Gastrocnemius medialis (tissue), 4 donors: ENCODE measurements around the gene ITGB3. TPM values are rescaled to one million over a fixed set of nuclear protein-coding genes. Genes with fewer than 3 reads are reported as not detected.

Source experiments
- ATAC-seq, 2 donors: fragments of 150-250 bp; one replicate each; pipeline ENCODE4 v1.9.1; 2016
- DNase-seq, 2 donors: peaks; one replicate each; pipeline ENCODE4 v3.0.0-alpha.2; 2019
- H3K27ac ChIP-seq, 4 donors: fragments of 200-600 bp; sonication (generic); 1 replicate in 1 of 4; 2 replicates in 3 of 4; pipeline ENCODE4 v1.5.1; 2016 to 2018; ENCODE audit warnings: mild to moderate bottlenecking in 2 of 4, moderate library complexity in 1 of 4
- H3K27me3 ChIP-seq, 3 donors: fragments of 200-600 bp; sonication (generic) in 2 of 3; 1 replicate in 1 of 3; 2 replicates in 2 of 3; pipeline versions ENCODE4 v1.5.1 to v1.6.0; 2016 to 2019; ENCODE audit warnings: mild to moderate bottlenecking in 1 of 3, moderate library complexity in 1 of 3
- H3K36me3 ChIP-seq, 2 donors: fragments of 200-600 bp; sonication (generic) in 1 of 2; one replicate each; pipeline ENCODE4 v1.5.1; 2017 to 2018
- H3K4me1 ChIP-seq, 2 donors: fragments of 200-600 bp; sonication (generic) in 1 of 2; one replicate each; pipeline ENCODE4 v1.5.1; 2016 to 2017; ENCODE audit warnings: mild to moderate bottlenecking in 2 of 2
- H3K4me3 ChIP-seq, 4 donors: fragments of 200-600 bp; sonication (generic) in 3 of 4; 1 replicate in 1 of 4; 2 replicates in 3 of 4; pipeline ENCODE4 v1.5.1; 2016 to 2019; ENCODE audit warnings: mild to moderate bottlenecking in 2 of 4
- H3K9me3 ChIP-seq, 3 donors: fragments of 200-600 bp; sonication (generic) in 2 of 3; 1 replicate in 1 of 3; 2 replicates in 2 of 3; pipeline ENCODE4 v1.5.1; 2016 to 2019
- CTCF ChIP-seq, 5 experiments: fragments of 450-650 bp in 3 of 5; fragments of 200-600 bp in 2 of 5; sonication (generic) in 2 of 5; IDR thresholded peaks in 4 of 5; conservative IDR thresholded peaks in 1 of 5; 1 replicate in 4 of 5; 2 replicates in 1 of 5; pipeline ENCODE4 v1.5.1; 2016 to 2019; ENCODE audit warnings: antibody characterized with exemption in 5 of 5, mild to moderate bottlenecking in 3 of 5, moderate library complexity in 3 of 5
- POLR2A ChIP-seq, 2 donors: fragments of 450-650 bp; IDR thresholded peaks; one replicate each; pipeline ENCODE4 v1.6.1; 2017; ENCODE audit warnings: antibody characterized with exemption in 2 of 2, mild to moderate bottlenecking in 2 of 2, moderate library complexity in 2 of 2
- in situ Hi-C, 4 donors: fragments of 200-750 bp; cut with MboI; loops; one replicate each; pipeline versions ENCODE4 v1.15.0 to v1.8.0; 2017; ENCODE audit warnings: low sequenced_read_pairs in 4 of 4
- intact Hi-C: fragments of 100-400 bp; cut with DNase I; formaldehyde crosslinking; loops from one replicate; pipeline ENCODE4 v1.15.1; 2023; ENCODE audit warnings: low total_unique reads
- total RNA-seq, 4 donors: library from RNA; depleted of rRNA; stranded (reverse); fragments of >200 nt; gene quantifications; one replicate each; pipeline versions ENCODE4 v1.1.0 to v1.2.3, GENCODE V29; 2016

ITGB3 gene
- total RNA-seq, 4 donors from 2014 or later = 0.92 to 6.2 (median 1.9) TPM; not detected in 1

GRCh38 chr17:47246120-47246519 lies 7.5 kb upstream of the ITGB3 start:
- ATAC-seq = peak in 1 of 2 donors; percentile 56
- in situ Hi-C loops = no loop called here
- no peak overlapping the region for H3K27ac ChIP-seq

DNA sequence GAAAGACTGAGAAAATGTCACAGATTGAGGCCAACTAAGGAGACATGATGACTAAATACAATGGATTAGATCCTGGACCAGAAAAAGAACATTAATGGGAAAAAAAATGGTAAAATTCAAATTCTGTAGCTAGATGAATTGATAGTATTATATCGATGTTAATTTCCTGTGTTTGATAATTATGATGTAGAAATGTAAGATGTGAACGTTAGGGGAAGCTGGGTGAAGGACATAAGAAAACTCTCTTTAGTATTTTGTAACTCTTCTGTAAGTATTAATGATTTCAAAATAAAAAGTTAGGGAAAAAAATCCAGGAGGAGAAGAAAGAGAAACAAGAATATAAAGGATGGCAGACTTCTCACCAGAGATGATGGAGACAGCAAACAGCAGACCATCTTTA lies 2.8 kb upstream of the ITGB3 start:
- Histone ChIP-seq H3K4me3 (no peak overlapping the region), H3K27ac (no peak overlapping the region), H3K36me3 (no peaks in the 10 kb centered on the region), H3K9me3 (no peaks in the 10 kb centered on the region), H3K4me1 (peaks cover 3 to 6% of the 10 kb centered on the region in 2 donors), H3K27me3 (peaks cover 9 to 17% (median 17%) of the 10 kb centered on the region in 3 donors)
- no peak for DNase-seq
- ATAC-seq = no peak
- in situ Hi-C loops (no loop called here), intact Hi-C loops (loop anchor here (5.0 kb wide), 1 partner anchor 66 kb away; no protein-coding TSS in a partner anchor)
- no peak for TF ChIP-seq CTCF (IDR thresholded peaks at IDR 0.05 in 4 of 5, conservative IDR thresholded peaks at IDR 0.05 in 1 of 5)
- TF ChIP-seq POLR2A (IDR thresholded peaks at IDR 0.05) = no peak

More at GRCh38 chr17:47246120-47246519, 7.5 kb upstream of the ITGB3 start:
- Histone ChIP-seq H3K27me3 (no peaks in the 10 kb centered on the region), H3K9me3 (no peaks in the 10 kb centered on the region), H3K4me3 (no peak overlapping the region), H3K4me1 (no peaks in the 10 kb centered on the region), H3K36me3 (no peaks in the 10 kb centered on the region)
- no peak for TF ChIP-seq CTCF (IDR thresholded peaks at IDR 0.05 in 4 of 5, conservative IDR thresholded peaks at IDR 0.05 in 1 of 5)
- TF ChIP-seq POLR2A (IDR thresholded peaks at IDR 0.05) = no peak
- intact Hi-C loops = no loop called here
- DNase-seq = no peak

GRCh38 chr17:47251421-47251940 lies 2.1 kb upstream of the ITGB3 start:
- peaks cover 3 to 6% of the 10 kb centered on the region in 2 donors for H3K4me1 ChIP-seq
- H3K36me3 ChIP-seq = no peaks in the 10 kb centered on the region
- H3K4me3 ChIP-seq = no peak overlapping the region
- H3K27me3 ChIP-seq = peaks cover 12 to 23% (median 20%) of the 10 kb centered on the region in 3 donors
- in situ Hi-C loops = no loop called here
- TF ChIP-seq CTCF (IDR thresholded peaks at IDR 0.05 in 4 of 5, conservative IDR thresholded peaks at IDR 0.05 in 1 of 5) (no peak), POLR2A (IDR thresholded peaks at IDR 0.05) (no peak)
- H3K9me3 ChIP-seq = no peaks in the 10 kb centered on the region
- intact Hi-C loops = loop anchor here (5.0 kb wide), 1 partner anchor 66 kb away; no protein-coding TSS in a partner anchor
- H3K27ac ChIP-seq = no peak overlapping the region
- ATAC-seq (no peak), DNase-seq (no peak)

GRCh38 chr17:47252209-47252608 lies 1.4 kb upstream of the ITGB3 start:
- H3K4me3 ChIP-seq = no peak overlapping the region
- H3K36me3 ChIP-seq = no peaks in the 10 kb centered on the region
- no peaks in the 10 kb centered on the region for H3K9me3 ChIP-seq
- ATAC-seq (no peak), DNase-seq (no peak)
- intact Hi-C loops = loop anchor here (5.0 kb wide), 1 partner anchor 65 kb away; no protein-coding TSS in a partner anchor
- no peak overlapping the region for H3K27ac ChIP-seq
- in situ Hi-C loops = no loop called here
- TF ChIP-seq POLR2A (IDR thresholded peaks at IDR 0.05) = no peak
- no peak for TF ChIP-seq CTCF (IDR thresholded peaks at IDR 0.05 in 4 of 5, conservative IDR thresholded peaks at IDR 0.05 in 1 of 5)
- H3K27me3 ChIP-seq = peaks cover 15 to 23% (median 20%) of the 10 kb centered on the region in 3 donors
- peaks cover 3 to 6% of the 10 kb centered on the region in 2 donors for H3K4me1 ChIP-seq
